Neural cell (in vitro differentiated cells): Measurements from ENCODE around the gene SV2A. TPM values are rescaled to one million over a fixed set of nuclear protein-coding genes. Genes with fewer than 3 reads are reported as not detected.

Experiments used
- H2AFZ ChIP-seq: fragments of 200-600, 300-800 bp; sonication (generic), shearing (Covaris generic); 2 replicates; pipeline ENCODE4 v1.6.0; 2014; ENCODE audit warnings: low read depth, mild to moderate bottlenecking, antibody characterized with exemption, low read length, moderate library complexity
- H3F3A ChIP-seq: fragments of 200-600 bp; shearing (Covaris generic); 2 replicates; pipeline ENCODE4 v1.6.1; 2016; ENCODE audit warnings: mild to moderate bottlenecking, moderate library complexity, mixed read lengths, antibody characterized with exemption, low read length; ENCODE audit not compliant: insufficient read depth, poor library complexity, severe bottlenecking
- H3K27ac ChIP-seq: fragments of 200-600, 300-800 bp; sonication (generic), shearing (Covaris generic); 2 replicates; pipeline ENCODE4 v1.5.1; 2014; ENCODE audit warnings: mild to moderate bottlenecking, low read length, moderate library complexity
- H3K27me3 ChIP-seq: fragments of 300-800, 200-600 bp; sonication (generic), shearing (Covaris generic); 2 replicates; pipeline ENCODE4 v1.6.0; 2014; ENCODE audit warnings: mild to moderate bottlenecking, low read depth, low read length, moderate library complexity; ENCODE audit not compliant: insufficient read depth
- H3K36me3 ChIP-seq: fragments of 300-800, 200-600 bp; sonication (generic), shearing (Covaris generic); 2 replicates; pipeline ENCODE4 v1.5.1; 2014; ENCODE audit warnings: mild to moderate bottlenecking, antibody characterized with exemption, low read length, moderate library complexity; ENCODE audit not compliant: insufficient read depth
- H3K4me2 ChIP-seq: fragments of 300-800, 200-600 bp; sonication (generic), shearing (Covaris generic); 2 replicates; pipeline ENCODE4 v1.6.0; 2014; ENCODE audit warnings: mild to moderate bottlenecking, low read length
- H3K4me3 ChIP-seq: fragments of 300-800, 200-600 bp; sonication (generic), shearing (Covaris generic); 2 replicates; pipeline ENCODE4 v1.5.1; 2014; ENCODE audit warnings: mild to moderate bottlenecking, low read length, moderate library complexity
- H3K79me2 ChIP-seq: fragments of 200-600 bp; shearing (Covaris generic); replicated peaks from 2 replicates; pipeline ENCODE4 v1.6.0; 2014; ENCODE audit warnings: mild to moderate bottlenecking, low read length, moderate library complexity; ENCODE audit not compliant: insufficient read depth
- H3K9ac ChIP-seq: fragments of 300-800, 200-600 bp; sonication (generic), shearing (Covaris generic); 2 replicates; pipeline ENCODE4 v1.6.1; 2016; ENCODE audit warnings: mild to moderate bottlenecking, low read length, mixed read lengths
- H3K9me2 ChIP-seq: fragments of 200-600 bp; shearing (Covaris generic); 2 replicates; pipeline ENCODE4 v1.6.1; 2016; ENCODE audit warnings: mild to moderate bottlenecking, low read length, mixed read lengths; ENCODE audit not compliant: insufficient read depth
- H3K9me3 ChIP-seq: fragments of 200-600, 300-800 bp; sonication (generic), shearing (Covaris generic); 2 replicates; pipeline ENCODE4 v1.6.1; 2016; ENCODE audit warnings: mild to moderate bottlenecking, mixed run types, low read length, moderate library complexity, mixed read lengths
- H4K20me1 ChIP-seq: fragments of 200-600 bp; shearing (Covaris generic); 2 replicates; pipeline ENCODE4 v1.6.1; 2016; ENCODE audit warnings: mild to moderate bottlenecking, mixed run types; ENCODE audit not compliant: insufficient read depth
- CTCF ChIP-seq: fragments of 450-650 bp; IDR thresholded peaks from 2 replicates; pipeline ENCODE4 v1.5.1; 2014; ENCODE audit warnings: antibody characterized with exemption, mild to moderate bottlenecking, moderate library complexity; ENCODE audit not compliant: poor library complexity, severe bottlenecking
- EP300 ChIP-seq: fragments of 450-650 bp; conservative IDR thresholded peaks from 2 replicates; pipeline ENCODE4 v1.6.1; 2014; ENCODE audit warnings: antibody characterized with exemption, mild to moderate bottlenecking, moderate library complexity; ENCODE audit not compliant: poor library complexity, severe bottlenecking
- POLR2AphosphoS5 ChIP-seq: IDR thresholded peaks from 2 replicates; pipeline ENCODE4 v1.6.1; 2012
- RAD21 ChIP-seq: fragments of 450-650 bp; conservative IDR thresholded peaks from 2 replicates; pipeline ENCODE4 v1.6.1; 2014; ENCODE audit warnings: antibody characterized with exemption, mild to moderate bottlenecking, moderate library complexity
- REST ChIP-seq: IDR thresholded peaks from 2 replicates; pipeline ENCODE4 v1.6.1; 2012; ENCODE audit warnings: borderline replicate concordance
- polyA plus RNA-seq: library from polyadenylated mRNA; depleted of rRNA; stranded (reverse); fragments of >200 nt; gene quantifications from 2 replicates; pipeline ENCODE4 v1.2.3, GENCODE V29; 2014

SV2A gene
- polyA plus RNA-seq, 1 donor from 2014 or later = 78.1 TPM

- no peaks in the 10 kb centered on the region for H3K36me3 ChIP-seq
- no peak overlapping the region for H2AFZ ChIP-seq
- no peaks in the 10 kb centered on the region for H3K9me3 ChIP-seq
- no peak overlapping the region for H3K4me3 ChIP-seq
- no peaks in the 10 kb centered on the region for H3F3A ChIP-seq
- H3K79me2 ChIP-seq = no peaks in the 10 kb centered on the region
- no peak overlapping the region for H3K9ac ChIP-seq
- H3K9me2 ChIP-seq = no peaks in the 10 kb centered on the region
- H3K27ac ChIP-seq = no peak overlapping the region
- no peak overlapping the region for H3K4me2 ChIP-seq
- H3K27me3 ChIP-seq = no peaks in the 10 kb centered on the region
- TF ChIP-seq CTCF (no peak), POLR2AphosphoS5 (no peak)
- no peaks in the 10 kb centered on the region for H4K20me1 ChIP-seq
These were observed 19.5 kb upstream of the SV2A start for GRCh38 chr1:149936992-149937705.

- H3K27ac ChIP-seq = no peak within 1 kb of the TSS
- no peaks in the 10 kb centered on the region for H3K27me3 ChIP-seq
- H3K79me2 ChIP-seq = no peaks in the 10 kb centered on the region
- no peaks in the 10 kb centered on the region for H3K9me2 ChIP-seq
- no peaks in the 10 kb centered on the region for H3F3A ChIP-seq
- H4K20me1 ChIP-seq = no peaks in the 10 kb centered on the region
- no peak for TF ChIP-seq REST
- TF ChIP-seq RAD21 = no peak
- no peak for TF ChIP-seq EP300
- no peak within 1 kb of the TSS for H2AFZ ChIP-seq
- H3K4me3 ChIP-seq = no peak within 1 kb of the TSS
- no peak within 1 kb of the TSS for H3K4me2 ChIP-seq
- H3K9me3 ChIP-seq = no peaks in the 10 kb centered on the region
- H3K36me3 ChIP-seq = no peaks in the 10 kb centered on the region
- H3K9ac ChIP-seq = no peak within 1 kb of the TSS
These were observed 18.7 kb upstream of the SV2A start, which contains the start of gene MTMR11 for GRCh38 chr1:149936170-149936991. Gene MTMR11, minus strand, starts transcription at chr1:149936879. Its CDS starts 232 bp downstream, at chr1:149936647.

GRCh38 chr1:149934356-149934755, 16.7 kb upstream of the SV2A start:
- no peak overlapping the region for H3K4me3 ChIP-seq
- H3K4me2 ChIP-seq = no peak overlapping the region
- H3K79me2 ChIP-seq = no peaks in the 10 kb centered on the region
- no peaks in the 10 kb centered on the region for H3K36me3 ChIP-seq
- no peaks in the 10 kb centered on the region for H3K9me3 ChIP-seq
- H3K27me3 ChIP-seq = no peaks in the 10 kb centered on the region
- H4K20me1 ChIP-seq = no peaks in the 10 kb centered on the region
- H3F3A ChIP-seq = no peaks in the 10 kb centered on the region
- H3K9ac ChIP-seq = no peak overlapping the region
- no peaks in the 10 kb centered on the region for H3K9me2 ChIP-seq
- no peak for TF ChIP-seq CTCF
- no peak for TF ChIP-seq RAD21
- no peak overlapping the region for H3K27ac ChIP-seq
- no peak overlapping the region for H2AFZ ChIP-seq
